WTC11 (cell line): Measurements from ENCODE around the gene CUL2. TPM values are rescaled to one million over a fixed set of nuclear protein-coding genes. Genes with fewer than 3 reads are reported as not detected.

ENCODE experiments used
- ATAC-seq: fragments of 200-7000 bp; cut with Tn5 transposase; 2 replicates; pipeline ENCODE4 v1.10.0; 2021; ENCODE audit warnings: mild to moderate bottlenecking, moderate library complexity
- CTCF ChIA-PET: fragments of 300-600 bp; sonication (Branson Sonifier 250); formaldehyde crosslinking; loops from one replicate; lab custom pipeline; 2021; ENCODE audit warnings: antibody characterized with exemption; lab: Charles Lee
- POLR2A ChIA-PET: fragments of 350-600 bp; sonication (Branson Sonifier 250); formaldehyde crosslinking; loops from one replicate; lab custom pipeline; 2021; ENCODE audit warnings: antibody characterized with exemption; lab: Charles Lee
- DNase-seq: peaks from one replicate; pipeline ENCODE4 v3.0.0; 2021; ENCODE audit warnings: low spot score
- H3K27ac Mint-ChIP-seq: 2 replicates; pipeline ENCODE4 v1.8.0; 2021; ENCODE audit warnings: mixed read lengths
- H3K27me3 Mint-ChIP-seq: 2 replicates; pipeline ENCODE4 v1.8.0; 2021; ENCODE audit warnings: low read depth, mild to moderate bottlenecking, moderate library complexity, mixed read lengths
- H3K36me3 Mint-ChIP-seq: 2 replicates; pipeline ENCODE4 v1.8.0; 2021; ENCODE audit warnings: mixed read lengths
- H3K4me1 Mint-ChIP-seq: 2 replicates; pipeline ENCODE4 v1.8.0; 2022; ENCODE audit warnings: mixed read lengths
- H3K4me3 Mint-ChIP-seq: 2 replicates; pipeline ENCODE4 v1.8.0; 2021; ENCODE audit warnings: mild to moderate bottlenecking, moderate library complexity, mixed read lengths
- H3K9me3 Mint-ChIP-seq: 2 replicates; pipeline ENCODE4 v1.8.0; 2021; ENCODE audit warnings: mixed read lengths
- CDX4 ChIP-seq: fragments of 250-450 bp; sonication (Bioruptor Pico); IDR thresholded peaks from 2 replicates; pipeline ENCODE4 v1.9.0; 2021; ENCODE audit warnings: moderate library complexity, mild to moderate bottlenecking, inconsistent platforms, borderline replicate concordance
- CREB1 ChIP-seq: sonication (generic); formaldehyde crosslinking; IDR thresholded peaks from 2 replicates; pipeline ENCODE4 v1.8.0; 2023; ENCODE audit warnings: mild to moderate bottlenecking, missing genetic modification reagents
- CTCF ChIP-seq: fragments of 200-600 bp; IDR thresholded peaks from 2 replicates; pipeline ENCODE4 v1.8.0; 2022; ENCODE audit warnings: antibody characterized with exemption
- ELF4 ChIP-seq: sonication (generic); formaldehyde crosslinking; IDR thresholded peaks from 2 replicates; pipeline ENCODE4 v1.8.1; 2022; ENCODE audit warnings: low read depth, mild to moderate bottlenecking, moderate library complexity, missing genetic modification reagents
- ESRRA ChIP-seq: sonication (generic); formaldehyde crosslinking; IDR thresholded peaks from 2 replicates; pipeline ENCODE4 v1.8.1; 2022; ENCODE audit warnings: mild to moderate bottlenecking, missing genetic modification reagents, borderline replicate concordance
- FOXK1 ChIP-seq: sonication (generic); formaldehyde crosslinking; IDR thresholded peaks from 2 replicates; pipeline ENCODE4 v1.8.0; 2022; ENCODE audit warnings: mild to moderate bottlenecking, moderate library complexity, missing genetic modification reagents
- HMGXB4 ChIP-seq: sonication (generic); formaldehyde crosslinking; IDR thresholded peaks from 2 replicates; pipeline ENCODE4 v1.8.1; 2023; ENCODE audit warnings: mild to moderate bottlenecking, moderate library complexity, missing genetic modification reagents
- NFYB ChIP-seq: sonication (generic); formaldehyde crosslinking; conservative IDR thresholded peaks from 2 replicates; pipeline ENCODE4 v1.8.0; 2022; ENCODE audit warnings: low read depth, missing genetic modification reagents
- NR2C2 ChIP-seq: sonication (generic); formaldehyde crosslinking; IDR thresholded peaks from 2 replicates; pipeline ENCODE4 v1.8.0; 2022; ENCODE audit warnings: mild to moderate bottlenecking, missing genetic modification reagents
- OVOL2 ChIP-seq: fragments of 250-450 bp; sonication (Bioruptor Pico); IDR thresholded peaks from 2 replicates; pipeline ENCODE4 v1.9.0; 2021; ENCODE audit warnings: mild to moderate bottlenecking, borderline replicate concordance
- SOX15 ChIP-seq: fragments of 250-450 bp; sonication (Bioruptor Pico); IDR thresholded peaks from 2 replicates; pipeline ENCODE4 v1.9.0; 2021; ENCODE audit warnings: mild to moderate bottlenecking
- TCF7 ChIP-seq: sonication (generic); formaldehyde crosslinking; IDR thresholded peaks from 2 replicates; pipeline ENCODE4 v1.8.0; 2022; ENCODE audit warnings: mild to moderate bottlenecking, low read depth, missing genetic modification reagents, moderate library complexity
- TEAD1 ChIP-seq: sonication (generic); formaldehyde crosslinking; IDR thresholded peaks from 2 replicates; pipeline ENCODE4 v1.8.0; 2022; ENCODE audit warnings: mild to moderate bottlenecking, missing genetic modification reagents
- ZMAT4 ChIP-seq: fragments of 250-450 bp; sonication (Bioruptor Pico); IDR thresholded peaks from 2 replicates; pipeline ENCODE4 v1.9.0; 2021; ENCODE audit warnings: mild to moderate bottlenecking
- ZNF232 ChIP-seq: sonication (generic); formaldehyde crosslinking; IDR thresholded peaks from 2 replicates; pipeline ENCODE4 v1.8.0; 2022; ENCODE audit warnings: mild to moderate bottlenecking, missing genetic modification reagents
- total RNA-seq: library from RNA; stranded (reverse); gene quantifications from 3 replicates; pipeline ENCODE4 v1.2.3, GENCODE V29; 2021
- TF ChIP-seq, protein P1 (sequence below): sonication (generic); formaldehyde crosslinking; IDR thresholded peaks from 2 replicates; pipeline ENCODE4 v1.8.0; 2023; ENCODE audit warnings: mild to moderate bottlenecking, missing genetic modification reagents
- TF ChIP-seq, protein P2 (sequence below): sonication (generic); formaldehyde crosslinking; IDR thresholded peaks from 2 replicates; pipeline ENCODE4 v1.8.1; 2022; ENCODE audit warnings: missing genetic modification reagents, borderline replicate concordance
- TF ChIP-seq, protein P3 (sequence below): sonication (generic); formaldehyde crosslinking; IDR thresholded peaks from 2 replicates; pipeline ENCODE4 v1.8.1; 2022; ENCODE audit warnings: low read depth, mild to moderate bottlenecking, moderate library complexity, missing genetic modification reagents, borderline replicate concordance
- TF ChIP-seq, protein P4 (sequence below): sonication (generic); formaldehyde crosslinking; IDR thresholded peaks from 2 replicates; pipeline ENCODE4 v1.8.1; 2023; ENCODE audit warnings: mild to moderate bottlenecking, missing genetic modification reagents, moderate library complexity

The CUL2 gene
- total RNA-seq, 1 experiment from 2014 or later: 38.3 TPM

GRCh38 chr10:34995925-34996324 is 94.2 kb downstream of the CUL2 start (continued):
- TF ChIP-seq, protein P1, sequence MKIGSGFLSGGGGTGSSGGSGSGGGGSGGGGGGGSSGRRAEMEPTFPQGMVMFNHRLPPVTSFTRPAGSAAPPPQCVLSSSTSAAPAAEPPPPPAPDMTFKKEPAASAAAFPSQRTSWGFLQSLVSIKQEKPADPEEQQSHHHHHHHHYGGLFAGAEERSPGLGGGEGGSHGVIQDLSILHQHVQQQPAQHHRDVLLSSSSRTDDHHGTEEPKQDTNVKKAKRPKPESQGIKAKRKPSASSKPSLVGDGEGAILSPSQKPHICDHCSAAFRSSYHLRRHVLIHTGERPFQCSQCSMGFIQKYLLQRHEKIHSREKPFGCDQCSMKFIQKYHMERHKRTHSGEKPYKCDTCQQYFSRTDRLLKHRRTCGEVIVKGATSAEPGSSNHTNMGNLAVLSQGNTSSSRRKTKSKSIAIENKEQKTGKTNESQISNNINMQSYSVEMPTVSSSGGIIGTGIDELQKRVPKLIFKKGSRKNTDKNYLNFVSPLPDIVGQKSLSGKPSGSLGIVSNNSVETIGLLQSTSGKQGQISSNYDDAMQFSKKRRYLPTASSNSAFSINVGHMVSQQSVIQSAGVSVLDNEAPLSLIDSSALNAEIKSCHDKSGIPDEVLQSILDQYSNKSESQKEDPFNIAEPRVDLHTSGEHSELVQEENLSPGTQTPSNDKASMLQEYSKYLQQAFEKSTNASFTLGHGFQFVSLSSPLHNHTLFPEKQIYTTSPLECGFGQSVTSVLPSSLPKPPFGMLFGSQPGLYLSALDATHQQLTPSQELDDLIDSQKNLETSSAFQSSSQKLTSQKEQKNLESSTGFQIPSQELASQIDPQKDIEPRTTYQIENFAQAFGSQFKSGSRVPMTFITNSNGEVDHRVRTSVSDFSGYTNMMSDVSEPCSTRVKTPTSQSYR: no peak
- TF ChIP-seq ELF4 (CRISPR knock-in tag): no peak
- TF ChIP-seq CREB1 (CRISPR knock-in tag): no peak
- no peak for TF ChIP-seq OVOL2
- TF ChIP-seq, protein P2, sequence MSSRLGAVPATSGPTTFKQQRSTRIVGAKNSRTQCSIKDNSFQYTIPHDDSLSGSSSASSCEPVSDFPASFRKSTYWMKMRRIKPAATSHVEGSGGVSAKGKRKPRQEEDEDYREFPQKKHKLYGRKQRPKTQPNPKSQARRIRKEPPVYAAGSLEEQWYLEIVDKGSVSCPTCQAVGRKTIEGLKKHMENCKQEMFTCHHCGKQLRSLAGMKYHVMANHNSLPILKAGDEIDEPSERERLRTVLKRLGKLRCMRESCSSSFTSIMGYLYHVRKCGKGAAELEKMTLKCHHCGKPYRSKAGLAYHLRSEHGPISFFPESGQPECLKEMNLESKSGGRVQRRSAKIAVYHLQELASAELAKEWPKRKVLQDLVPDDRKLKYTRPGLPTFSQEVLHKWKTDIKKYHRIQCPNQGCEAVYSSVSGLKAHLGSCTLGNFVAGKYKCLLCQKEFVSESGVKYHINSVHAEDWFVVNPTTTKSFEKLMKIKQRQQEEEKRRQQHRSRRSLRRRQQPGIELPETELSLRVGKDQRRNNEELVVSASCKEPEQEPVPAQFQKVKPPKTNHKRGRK (CRISPR knock-in tag): no peak
- TF ChIP-seq ZNF232 (CRISPR knock-in tag): no peak
- TF ChIP-seq, protein P3, sequence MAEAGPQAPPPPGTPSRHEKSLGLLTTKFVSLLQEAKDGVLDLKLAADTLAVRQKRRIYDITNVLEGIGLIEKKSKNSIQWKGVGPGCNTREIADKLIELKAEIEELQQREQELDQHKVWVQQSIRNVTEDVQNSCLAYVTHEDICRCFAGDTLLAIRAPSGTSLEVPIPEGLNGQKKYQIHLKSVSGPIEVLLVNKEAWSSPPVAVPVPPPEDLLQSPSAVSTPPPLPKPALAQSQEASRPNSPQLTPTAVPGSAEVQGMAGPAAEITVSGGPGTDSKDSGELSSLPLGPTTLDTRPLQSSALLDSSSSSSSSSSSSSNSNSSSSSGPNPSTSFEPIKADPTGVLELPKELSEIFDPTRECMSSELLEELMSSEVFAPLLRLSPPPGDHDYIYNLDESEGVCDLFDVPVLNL (CRISPR knock-in tag): no peak
- no peak for TF ChIP-seq FOXK1 (CRISPR knock-in tag)
- no peak for TF ChIP-seq NR2C2 (CRISPR knock-in tag)

DNA sequence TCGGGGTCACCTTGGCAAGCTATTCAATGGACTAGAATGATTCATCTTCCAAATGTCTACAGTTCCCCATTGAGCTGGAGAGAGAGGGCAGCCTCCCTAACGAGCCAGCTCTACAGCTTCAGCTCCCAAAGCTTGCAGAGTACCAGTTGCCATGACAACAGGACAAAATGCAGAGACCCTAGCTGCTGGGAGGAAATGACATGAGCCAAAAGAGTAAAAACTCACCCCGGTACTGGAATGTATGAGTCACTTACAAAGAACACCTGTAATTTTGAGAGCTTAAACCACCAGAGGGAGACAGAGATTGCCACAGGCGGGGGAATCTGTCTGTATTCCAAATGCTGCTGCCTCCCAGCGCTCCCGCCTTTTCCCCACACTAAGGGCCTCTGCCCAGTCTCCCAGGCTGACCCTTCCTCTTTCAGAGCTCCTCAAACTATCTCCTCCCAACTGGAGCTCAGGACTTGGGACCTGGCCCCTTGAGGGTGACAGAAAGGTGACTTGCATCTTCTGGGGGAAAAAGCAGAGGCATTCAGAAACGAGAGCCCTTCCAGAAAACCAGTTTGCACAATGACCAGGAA is 95.5 kb downstream of the CUL2 start:
- no peak for TF ChIP-seq SOX15
- TF ChIP-seq ESRRA (CRISPR knock-in tag): no peak
- TF ChIP-seq TEAD1 (CRISPR knock-in tag): 0 out of 2 replicates have a peak, but pooled peaks have one; percentile 26
- TF ChIP-seq, protein P4, sequence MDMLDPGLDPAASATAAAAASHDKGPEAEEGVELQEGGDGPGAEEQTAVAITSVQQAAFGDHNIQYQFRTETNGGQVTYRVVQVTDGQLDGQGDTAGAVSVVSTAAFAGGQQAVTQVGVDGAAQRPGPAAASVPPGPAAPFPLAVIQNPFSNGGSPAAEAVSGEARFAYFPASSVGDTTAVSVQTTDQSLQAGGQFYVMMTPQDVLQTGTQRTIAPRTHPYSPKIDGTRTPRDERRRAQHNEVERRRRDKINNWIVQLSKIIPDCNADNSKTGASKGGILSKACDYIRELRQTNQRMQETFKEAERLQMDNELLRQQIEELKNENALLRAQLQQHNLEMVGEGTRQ (CRISPR knock-in tag): no peak
- peak; percentile 54 for TF ChIP-seq CTCF
- no peak for TF ChIP-seq CDX4 (CRISPR knock-in tag)
- TF ChIP-seq TCF7: no peak
- TF ChIP-seq, protein P2 (CRISPR knock-in tag): no peak
- TF ChIP-seq ZMAT4 (CRISPR knock-in tag): no peak
- no peak for TF ChIP-seq OVOL2
- no peak for TF ChIP-seq HMGXB4 (CRISPR knock-in tag)
- no peak for TF ChIP-seq NFYB (CRISPR knock-in tag)
- no peak overlapping the region for H3K4me3 Mint-ChIP-seq
- H3K27me3 Mint-ChIP-seq: peaks cover 2% of the 10 kb centered on the region
- H3K4me1 Mint-ChIP-seq: peaks cover 23% of the 10 kb centered on the region
- no peaks in the 10 kb centered on the region for H3K36me3 Mint-ChIP-seq
- ChIA-PET POLR2A (interaction anchor here (0.6 kb wide), 1 partner anchor 134 kb away, joined by 3 read pairs; no protein-coding TSS in a partner anchor), CTCF (interaction anchor here (0.6 to 3.8 kb wide), 53 partner anchors 9 to 356 kb away, joined by 3 to 66 read pairs (median 5); partner anchors contain the start of genes CREM, CUL2 and PARD3)
- no peaks in the 10 kb centered on the region for H3K9me3 Mint-ChIP-seq
- DNase-seq (peak; percentile 74), ATAC-seq (peak; percentile 87)
- peak overlapping the region; percentile 16; the same call in 1 of the 2 replicates for H3K27ac Mint-ChIP-seq
